AG09309 (cell line): ENCODE results near the gene CSGALNACT2.

ENCODE experiments used
- DNase-seq: peaks from one replicate; pipeline ENCODE4 v3.0.0-alpha.2; 2010; ENCODE audit warnings: low read depth
- H3K4me3 ChIP-seq: 2 replicates; pipeline ENCODE4 v1.5.1; 2011; ENCODE audit warnings: mild to moderate bottlenecking, low read depth, low read length, moderate library complexity; ENCODE audit not compliant: control insufficient read depth
- TF ChIP-seq, protein P1 (sequence below): IDR thresholded peaks from 2 replicates; pipeline ENCODE4 v1.5.1; 2011; ENCODE audit warnings: mild to moderate bottlenecking, low read depth, low read length, inconsistent platforms; ENCODE audit not compliant: insufficient read depth, control insufficient read depth; ENCODE audit errors: missing control alignments

CSGALNACT2 gene

DNA sequence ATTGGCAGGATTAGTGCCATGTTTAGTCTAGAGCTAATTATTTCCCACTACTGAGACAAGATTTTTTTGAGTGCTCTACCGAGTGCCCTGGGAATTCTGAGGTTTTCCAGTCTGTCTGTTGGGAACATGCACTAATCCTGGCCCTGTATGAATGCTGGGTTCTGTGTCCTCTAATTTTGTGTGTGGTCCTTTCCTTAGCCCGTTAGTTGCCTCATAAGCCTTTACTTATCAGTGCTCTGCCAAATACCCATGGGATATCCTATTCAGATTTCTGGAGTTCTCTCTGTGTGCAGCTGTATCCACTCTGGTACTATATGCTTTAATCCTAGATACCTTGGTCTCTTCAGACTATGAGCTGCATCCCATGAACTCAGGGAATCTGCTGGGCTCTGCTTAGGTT is 13.1 kb downstream of the CSGALNACT2 start:
- H3K4me3 ChIP-seq: no peak overlapping the region
- DNase-seq: no peak
- TF ChIP-seq, protein P1, sequence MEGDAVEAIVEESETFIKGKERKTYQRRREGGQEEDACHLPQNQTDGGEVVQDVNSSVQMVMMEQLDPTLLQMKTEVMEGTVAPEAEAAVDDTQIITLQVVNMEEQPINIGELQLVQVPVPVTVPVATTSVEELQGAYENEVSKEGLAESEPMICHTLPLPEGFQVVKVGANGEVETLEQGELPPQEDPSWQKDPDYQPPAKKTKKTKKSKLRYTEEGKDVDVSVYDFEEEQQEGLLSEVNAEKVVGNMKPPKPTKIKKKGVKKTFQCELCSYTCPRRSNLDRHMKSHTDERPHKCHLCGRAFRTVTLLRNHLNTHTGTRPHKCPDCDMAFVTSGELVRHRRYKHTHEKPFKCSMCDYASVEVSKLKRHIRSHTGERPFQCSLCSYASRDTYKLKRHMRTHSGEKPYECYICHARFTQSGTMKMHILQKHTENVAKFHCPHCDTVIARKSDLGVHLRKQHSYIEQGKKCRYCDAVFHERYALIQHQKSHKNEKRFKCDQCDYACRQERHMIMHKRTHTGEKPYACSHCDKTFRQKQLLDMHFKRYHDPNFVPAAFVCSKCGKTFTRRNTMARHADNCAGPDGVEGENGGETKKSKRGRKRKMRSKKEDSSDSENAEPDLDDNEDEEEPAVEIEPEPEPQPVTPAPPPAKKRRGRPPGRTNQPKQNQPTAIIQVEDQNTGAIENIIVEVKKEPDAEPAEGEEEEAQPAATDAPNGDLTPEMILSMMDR: no peak

DNA sequence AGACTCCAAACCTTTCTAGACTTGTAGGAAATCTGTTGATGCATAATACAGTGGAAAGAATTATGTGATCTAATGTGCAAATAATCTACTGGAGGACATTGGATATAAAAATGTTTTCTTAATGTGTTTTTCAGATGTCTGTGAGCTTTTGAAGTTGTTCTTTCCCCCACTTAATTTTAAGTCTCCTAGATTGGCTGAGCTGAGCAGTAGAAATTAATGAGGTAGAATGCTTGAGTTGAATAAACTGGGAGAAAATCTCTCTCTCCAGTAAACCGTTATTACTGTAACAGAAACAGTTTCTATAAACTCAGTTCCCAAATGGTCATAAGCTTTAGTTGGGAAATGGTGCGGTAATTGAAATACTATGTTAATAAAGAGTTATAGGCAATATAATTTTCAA is 15.7 kb downstream of the CSGALNACT2 start:
- no peak overlapping the region for H3K4me3 ChIP-seq
- no peak for DNase-seq
- TF ChIP-seq, protein P1: no peak

DNA sequence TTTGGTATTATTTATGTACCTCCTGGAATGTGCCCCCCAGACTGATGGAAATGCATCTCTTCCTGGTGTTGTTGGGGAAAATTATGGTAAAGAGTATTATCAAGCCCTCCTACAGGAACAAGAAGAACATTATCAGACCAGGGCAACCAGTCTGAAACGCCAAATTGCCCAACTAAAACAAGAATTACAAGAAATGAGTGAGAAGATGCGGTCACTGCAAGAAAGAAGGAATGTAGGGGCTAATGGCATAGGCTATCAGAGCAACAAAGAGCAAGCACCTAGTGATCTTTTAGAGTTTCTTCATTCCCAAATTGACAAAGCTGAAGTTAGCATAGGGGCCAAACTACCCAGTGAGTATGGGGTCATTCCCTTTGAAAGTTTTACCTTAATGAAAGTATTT is 17.0 kb downstream of the CSGALNACT2 start:
- no peak overlapping the region for H3K4me3 ChIP-seq
- TF ChIP-seq, protein P1: no peak
- no peak for DNase-seq

DNA sequence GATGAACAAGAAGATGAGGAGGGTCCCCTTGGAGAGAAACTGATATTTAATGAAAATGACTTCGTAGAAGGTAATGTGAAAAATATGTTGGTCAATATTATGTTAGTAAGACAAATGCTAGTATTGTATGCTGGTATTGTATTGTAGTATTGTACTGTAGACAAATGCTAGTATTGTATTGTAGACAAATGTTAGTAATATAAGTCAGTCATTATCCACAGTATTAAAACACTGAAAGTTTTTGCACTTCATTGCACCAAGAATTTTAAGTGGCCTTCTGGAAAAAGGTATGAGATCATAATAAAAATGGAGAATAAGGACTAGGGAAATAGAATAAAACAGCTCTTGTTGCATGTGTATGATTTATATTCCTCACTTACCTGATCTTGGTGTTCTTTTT is 17.5 kb downstream of the CSGALNACT2 start:
- DNase-seq: no peak
- H3K4me3 ChIP-seq: no peak overlapping the region
- TF ChIP-seq, protein P1: no peak

DNA sequence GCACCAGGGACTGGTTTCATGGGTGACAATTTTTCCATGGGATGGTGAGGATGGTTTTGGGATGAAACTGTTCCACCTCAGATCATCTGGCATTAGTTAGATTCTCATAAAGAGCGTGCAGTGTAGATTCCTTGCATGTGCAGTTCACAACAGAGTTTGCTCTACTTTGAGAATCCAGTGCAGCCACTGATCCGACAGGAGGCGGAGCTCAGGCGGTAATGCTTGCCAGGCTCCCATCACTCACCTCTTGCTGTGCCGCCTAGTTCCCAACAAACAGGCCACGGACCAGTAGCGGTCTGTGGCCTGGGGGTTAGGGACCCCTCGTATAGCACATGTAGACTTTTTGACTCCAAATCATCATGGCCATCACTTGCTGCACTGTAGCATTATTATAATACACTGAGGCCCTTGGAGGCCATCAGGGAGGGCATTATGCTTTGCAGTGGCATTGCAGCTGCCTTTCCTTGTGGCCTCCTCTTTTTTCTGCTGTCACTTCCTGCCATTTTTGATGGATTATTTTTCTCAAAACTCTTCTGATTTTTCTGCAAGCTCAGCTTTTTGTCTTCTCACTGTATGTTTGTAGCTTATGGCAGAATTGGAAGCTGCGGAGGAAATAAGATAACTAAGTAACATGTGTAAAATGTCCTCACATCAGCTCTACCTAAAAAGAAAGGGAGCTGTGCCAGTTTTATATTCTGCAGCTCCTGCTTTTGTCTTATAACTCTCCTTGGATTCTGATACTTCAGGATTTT is 18.5 kb downstream of the CSGALNACT2 start:
- TF ChIP-seq, protein P1: no peak
- DNase-seq: no peak
- no peak overlapping the region for H3K4me3 ChIP-seq

DNA sequence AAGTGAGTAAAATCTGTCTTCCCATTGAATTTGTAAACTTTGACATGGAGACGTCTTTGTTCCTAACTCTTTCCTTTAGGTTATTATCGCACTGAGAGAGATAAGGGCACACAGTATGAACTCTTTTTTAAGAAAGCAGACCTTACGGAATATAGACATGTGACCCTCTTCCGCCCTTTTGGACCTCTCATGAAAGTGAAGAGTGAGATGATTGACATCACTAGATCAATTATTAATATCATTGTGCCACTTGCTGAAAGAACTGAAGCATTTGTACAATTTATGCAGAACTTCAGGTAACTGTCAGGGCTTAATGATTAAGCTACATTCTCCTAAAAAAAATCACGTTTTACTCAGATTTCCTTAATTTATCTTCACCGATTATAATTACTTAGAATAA is 20.4 kb downstream of the CSGALNACT2 start:
- TF ChIP-seq, protein P1: no peak
- no peak for DNase-seq
- no peak overlapping the region for H3K4me3 ChIP-seq
